Epidermal melanocyte (primary cell): Measurements from ENCODE around the gene TMEM38B.

Experiments used
- DNase-seq: peaks from one replicate; pipeline ENCODE4 v3.0.0; 2011; ENCODE audit warnings: low spot score; ENCODE audit not compliant: insufficient read length

Gene TMEM38B, protein sequence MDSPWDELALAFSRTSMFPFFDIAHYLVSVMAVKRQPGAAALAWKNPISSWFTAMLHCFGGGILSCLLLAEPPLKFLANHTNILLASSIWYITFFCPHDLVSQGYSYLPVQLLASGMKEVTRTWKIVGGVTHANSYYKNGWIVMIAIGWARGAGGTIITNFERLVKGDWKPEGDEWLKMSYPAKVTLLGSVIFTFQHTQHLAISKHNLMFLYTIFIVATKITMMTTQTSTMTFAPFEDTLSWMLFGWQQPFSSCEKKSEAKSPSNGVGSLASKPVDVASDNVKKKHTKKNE

DNA sequence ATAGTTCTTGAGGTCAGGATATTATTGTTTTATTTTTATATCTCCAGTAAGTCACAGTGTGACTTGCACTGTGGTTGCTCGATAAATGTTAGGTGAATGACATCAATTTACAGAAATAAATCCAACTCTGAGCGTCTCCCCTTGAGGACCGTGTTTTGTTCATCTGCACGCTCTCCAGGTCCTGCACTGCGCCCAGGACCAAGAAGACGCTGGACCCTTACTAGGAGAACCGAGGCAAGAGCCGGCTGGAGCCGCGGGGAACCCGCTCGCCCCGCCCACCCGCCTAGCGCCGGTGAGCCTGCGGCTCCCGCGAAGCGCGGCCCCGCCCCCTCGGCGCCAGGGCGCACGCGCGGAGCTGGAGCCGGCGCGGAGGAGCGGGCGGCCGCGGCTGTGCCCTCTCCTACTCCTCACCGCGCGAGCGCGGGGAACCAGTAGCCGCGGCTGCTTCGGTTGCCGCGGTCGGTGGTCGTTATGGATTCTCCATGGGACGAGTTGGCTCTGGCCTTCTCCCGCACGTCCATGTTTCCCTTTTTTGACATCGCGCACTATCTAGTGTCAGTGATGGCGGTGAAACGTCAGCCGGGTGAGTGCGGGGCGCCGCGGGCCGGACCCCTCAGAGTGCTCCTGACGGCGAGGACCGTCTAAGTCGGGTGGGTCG lies at the start of gene TMEM38B:
TSS of gene TMEM38B (plus strand) at position 352 of the 658 bp plus-strand sequence. CDS start at position 472, 120 bp downstream.
- DNase-seq, result peak; percentile 70

DNA sequence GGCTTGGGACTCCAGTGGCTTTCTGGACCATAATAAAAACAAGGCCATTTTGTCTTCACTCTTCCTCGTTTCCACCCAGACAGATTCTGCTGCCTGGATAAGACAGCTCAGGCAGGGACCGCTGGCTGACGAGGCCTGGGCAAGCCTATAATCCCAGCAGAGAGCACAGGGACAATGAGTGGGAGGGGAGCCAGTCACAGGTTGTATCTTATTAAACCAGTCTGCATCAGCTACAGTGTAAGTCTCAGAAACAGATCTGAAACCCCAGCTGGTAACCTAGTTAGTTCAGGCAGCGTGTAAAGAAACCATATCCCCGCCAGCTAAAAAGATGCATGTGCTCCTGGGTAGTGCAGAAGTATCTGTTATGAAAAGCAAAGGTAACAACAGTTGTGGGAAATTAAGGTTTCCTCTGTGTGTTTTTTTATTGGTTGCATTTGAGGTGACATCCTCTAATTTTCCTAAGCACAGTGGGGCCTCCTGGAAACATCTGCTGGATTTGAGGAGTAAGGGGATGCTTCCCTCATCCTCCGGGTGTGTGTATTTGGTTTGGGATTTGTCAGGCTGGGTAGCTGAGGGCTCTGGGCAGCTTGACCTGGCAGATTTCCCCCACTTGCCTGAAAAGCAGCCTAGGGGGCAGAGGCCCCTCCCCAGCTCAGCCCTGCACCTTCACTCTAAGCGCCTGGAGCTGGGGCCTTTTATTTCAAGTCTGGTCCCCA lies 47.3 kb upstream of the TMEM38B start:
- DNase-seq, result no peak

DNA sequence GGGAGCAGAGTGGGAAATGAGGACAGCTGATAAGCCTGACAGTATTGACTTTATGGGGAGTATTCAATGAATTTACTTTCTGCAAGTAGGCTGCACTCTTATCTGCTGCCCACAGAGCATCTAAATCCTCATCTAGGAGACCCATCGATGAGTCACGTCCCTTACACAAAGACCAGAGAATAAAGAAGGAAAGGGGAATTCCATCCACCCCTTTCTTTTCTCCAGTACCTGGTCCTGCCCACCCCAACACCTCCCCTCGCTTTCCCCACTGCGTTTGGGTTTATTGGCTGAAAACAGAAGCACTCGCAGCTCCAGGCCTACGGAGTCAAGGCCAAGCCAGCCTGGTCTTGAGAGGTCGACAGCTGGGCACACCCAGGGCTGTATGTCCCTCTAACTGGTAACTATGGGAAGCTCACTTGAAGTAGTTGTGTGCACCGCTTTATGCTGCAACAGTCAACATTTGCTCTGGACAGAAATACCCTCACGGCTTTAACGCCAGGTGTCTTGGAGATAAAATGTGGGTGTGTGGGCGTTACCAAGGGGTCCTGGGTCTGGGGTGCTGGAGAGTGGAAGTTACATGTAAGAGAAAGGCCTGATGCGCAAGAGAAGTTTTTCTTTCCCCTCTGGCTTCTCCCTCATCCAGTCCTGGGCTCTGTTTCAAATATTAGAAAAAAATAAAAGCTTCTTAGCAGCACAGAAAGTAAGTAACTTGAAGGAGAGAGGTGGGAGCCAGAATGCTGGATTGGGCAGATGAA lies 46.6 kb upstream of the TMEM38B start:
- no peak for DNase-seq

DNA sequence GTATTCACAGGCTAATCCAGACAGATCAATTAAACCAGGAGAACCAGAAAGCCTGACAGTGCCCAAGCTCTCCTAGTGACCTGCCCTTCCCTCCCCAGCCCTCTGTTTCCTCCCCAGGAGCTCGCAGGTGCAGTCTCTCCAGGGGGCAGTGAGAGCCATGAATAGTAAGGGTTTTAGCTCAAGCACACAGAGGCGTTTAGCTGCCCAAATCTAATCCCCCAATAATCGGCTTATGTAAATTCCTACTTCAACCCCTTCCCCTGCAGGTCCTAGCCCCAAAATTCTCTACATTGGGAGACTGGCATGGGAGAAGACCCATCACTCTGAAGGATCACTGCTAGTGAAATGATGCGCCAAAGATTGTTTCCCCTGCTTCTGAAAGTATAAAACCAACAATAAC lies 42.5 kb upstream of the TMEM38B start:
- no peak for DNase-seq

DNA sequence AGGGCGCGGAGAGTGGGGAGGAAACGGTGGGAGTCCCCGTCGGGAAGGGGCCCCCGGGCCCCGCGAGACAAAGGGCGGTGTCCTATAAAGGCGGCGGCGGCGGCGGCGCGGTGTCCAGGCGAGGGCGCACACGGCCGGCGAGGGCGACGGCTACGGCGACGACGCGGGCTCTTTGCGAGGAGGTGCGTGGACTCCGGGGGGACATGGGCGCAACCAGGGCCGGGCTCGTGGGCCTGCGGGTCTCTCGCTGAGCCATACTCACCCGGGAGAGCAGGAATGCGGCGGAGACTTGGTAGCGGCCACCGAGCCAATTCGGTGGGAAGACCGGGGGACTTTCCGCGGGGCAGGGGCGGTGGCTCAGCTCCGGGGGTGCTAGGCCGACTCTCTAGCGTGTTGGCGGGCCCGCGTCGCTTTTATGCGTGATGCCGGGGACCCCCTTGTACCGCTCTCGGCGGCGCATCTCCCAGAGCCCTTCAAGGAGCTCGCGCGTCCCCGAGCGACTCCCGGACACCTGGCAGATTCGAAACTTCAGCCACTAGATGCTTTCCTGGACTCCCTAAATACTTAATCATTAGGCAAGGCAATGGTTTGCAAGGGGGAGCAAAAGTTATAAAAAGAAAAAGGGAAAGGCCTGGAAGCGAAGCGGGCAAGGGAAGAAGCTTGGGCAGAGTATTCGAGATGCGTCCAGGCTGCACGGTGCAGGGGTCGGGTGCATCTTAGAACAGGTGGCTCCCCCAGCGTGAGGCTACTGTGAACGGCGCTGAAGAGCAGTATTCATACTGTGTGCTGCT lies 38.0 kb upstream of the TMEM38B start:
- peak; percentile 24 for DNase-seq

DNA sequence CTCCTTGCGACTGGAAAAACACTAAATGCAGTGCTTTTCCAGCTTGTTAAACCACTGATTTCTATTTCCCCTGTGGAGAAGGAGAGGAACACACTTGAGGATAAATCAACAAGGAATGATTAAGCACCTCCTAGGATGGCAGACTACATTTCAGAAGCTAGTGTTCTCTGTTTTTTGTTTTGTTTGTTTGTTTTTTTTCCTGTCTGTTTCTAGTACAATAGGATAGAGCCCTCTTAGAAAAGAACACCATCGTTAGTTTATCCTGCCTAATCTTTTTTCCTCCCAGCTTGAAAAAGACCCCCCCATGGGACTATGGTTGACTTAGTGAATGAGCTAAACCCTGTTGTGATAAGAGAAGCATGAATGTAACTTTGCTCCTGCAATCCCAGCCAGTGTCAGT lies 36.0 kb upstream of the TMEM38B start:
- DNase-seq, result no peak

DNA sequence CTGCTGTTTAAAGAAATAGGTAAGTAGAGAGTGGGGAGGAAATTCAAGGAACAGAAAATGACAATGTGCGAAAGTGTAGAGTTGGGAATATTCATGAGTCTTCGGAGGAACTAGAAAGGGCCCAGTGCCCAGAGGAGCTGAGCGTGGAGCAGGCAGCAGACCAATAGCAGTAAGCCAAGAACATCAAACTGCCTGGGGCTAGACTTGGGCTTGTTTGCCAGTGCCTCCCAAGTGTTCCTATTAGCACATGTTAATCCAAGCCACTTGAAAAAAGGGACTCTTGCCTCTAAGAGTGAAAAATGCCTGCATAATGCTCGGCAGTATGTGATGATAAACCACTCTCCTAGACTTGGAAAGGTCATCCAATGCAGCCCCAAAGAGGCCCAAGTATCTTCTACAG lies 33.3 kb upstream of the TMEM38B start:
- DNase-seq, result no peak

DNA sequence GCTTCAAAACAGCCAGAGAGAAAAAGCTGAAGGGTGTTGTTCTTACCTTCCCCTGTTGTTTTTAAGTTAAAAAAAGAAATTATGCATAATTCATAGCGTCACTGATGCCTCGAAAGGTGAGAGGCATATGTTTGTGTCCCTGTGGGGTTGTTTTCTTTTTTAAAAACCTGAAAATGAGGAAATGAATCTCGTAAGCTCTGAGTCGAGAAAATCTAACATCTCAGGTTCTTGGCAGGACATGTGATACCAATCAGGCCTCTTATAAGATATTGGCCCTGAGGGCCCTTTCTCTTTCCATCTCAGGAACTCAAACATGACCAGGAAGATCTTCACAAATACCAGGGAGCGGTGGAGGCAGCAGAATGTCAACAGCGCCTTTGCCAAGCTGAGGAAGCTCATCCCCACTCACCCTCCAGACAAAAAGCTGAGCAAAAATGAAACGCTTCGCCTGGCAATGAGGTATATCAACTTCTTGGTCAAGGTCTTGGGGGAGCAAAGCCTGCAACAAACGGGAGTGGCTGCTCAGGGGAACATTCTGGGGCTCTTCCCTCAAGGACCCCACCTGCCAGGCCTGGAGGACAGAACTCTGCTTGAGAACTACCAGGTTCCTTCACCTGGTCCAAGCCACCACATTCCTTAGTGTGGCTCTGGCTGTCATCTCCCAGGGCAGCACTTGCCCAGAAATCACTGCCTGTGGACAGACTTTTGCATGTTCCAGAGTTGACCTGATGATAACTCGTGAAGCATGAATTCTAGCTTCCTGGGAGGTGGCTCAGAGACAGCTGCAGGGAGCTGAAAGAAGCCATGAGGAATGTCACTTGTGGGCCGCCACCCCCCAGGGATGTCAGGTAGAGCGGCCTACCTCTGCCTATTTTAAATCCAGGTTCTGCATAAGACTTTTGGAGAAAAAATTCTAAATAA lies 31.9 kb upstream of the TMEM38B start, which contains the start of gene TAL2:
TSS of gene TAL2 (plus strand) at position 274 of the 921 bp plus-strand sequence. CDS start at position 314, 40 bp downstream.
- no peak for DNase-seq

DNA sequence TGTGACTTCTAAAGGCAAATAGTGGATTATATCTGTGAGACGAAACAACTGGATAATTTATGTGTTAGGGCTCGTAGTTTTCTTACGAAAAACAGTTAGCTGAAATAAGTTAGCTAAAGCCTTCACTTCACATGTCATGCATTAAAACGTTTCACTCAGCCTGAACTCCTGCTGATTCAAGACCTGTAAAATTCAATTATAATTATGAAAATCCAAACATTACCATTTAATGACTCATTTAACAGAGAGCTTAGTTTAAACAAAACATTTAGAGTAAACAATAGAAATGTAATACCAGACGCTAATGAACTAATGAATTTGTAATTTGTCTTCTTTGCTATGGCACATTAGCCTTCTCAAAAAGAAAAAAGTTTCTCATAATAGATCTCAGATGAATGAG lies 30.4 kb upstream of the TMEM38B start:
- no peak for DNase-seq

DNA sequence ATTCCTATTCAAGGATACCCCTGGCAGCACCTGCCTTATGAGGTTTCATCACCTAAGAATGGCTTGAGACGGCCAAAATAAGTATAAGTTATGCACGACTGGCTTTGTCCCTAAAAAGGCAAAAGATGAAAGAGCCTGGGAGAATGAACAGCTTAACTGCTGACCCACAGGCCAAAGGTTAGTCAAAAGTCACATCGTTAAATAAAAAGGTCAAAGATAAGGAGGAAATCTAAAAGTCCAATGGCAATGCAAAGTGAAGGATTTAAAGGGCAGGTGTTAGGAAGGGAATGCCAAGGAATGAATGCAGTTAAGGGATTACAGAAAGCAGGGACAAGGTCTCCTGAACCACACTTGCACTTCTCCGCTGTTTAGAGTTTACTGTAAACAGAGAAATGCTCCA lies 26.5 kb upstream of the TMEM38B start:
- no peak for DNase-seq

DNA sequence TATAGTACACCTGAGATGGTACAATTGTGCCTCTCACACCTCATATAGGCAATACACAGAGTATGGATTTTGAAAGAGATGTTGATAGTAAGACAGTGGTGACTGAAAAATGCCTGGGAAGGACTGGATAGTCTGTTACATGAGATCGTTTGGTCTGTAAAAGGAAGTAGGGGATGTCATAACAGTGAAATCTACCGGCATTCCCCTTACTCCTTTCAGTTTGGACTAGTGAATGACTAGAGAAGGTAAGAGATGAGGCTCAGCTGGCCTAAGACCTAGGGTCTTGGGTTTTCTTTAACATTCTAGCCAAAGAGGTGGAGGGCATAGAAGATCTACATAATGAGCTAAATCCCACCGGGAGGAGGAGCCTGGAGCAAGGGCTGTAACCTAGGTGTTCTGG lies 24.0 kb upstream of the TMEM38B start:
- no peak for DNase-seq

DNA sequence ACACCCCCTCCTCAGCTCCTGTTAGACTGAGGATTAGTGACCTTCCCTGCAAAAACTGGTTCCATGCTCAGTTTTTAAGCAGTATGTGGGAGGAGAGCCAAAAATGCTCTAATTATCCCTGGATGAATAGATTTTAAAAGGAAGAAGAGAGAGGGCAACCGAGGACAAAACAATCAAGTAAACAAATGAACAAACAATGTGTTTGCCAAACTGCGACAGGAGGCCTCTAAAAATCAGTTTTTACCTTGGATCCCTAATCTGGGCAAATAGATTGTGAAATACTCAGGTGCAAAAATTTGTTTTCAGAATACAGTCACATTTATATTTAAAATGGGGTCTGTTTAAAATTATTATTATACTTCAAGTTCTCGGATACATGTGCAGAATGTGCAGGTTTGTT lies 23.6 kb upstream of the TMEM38B start:
- DNase-seq, result no peak

DNA sequence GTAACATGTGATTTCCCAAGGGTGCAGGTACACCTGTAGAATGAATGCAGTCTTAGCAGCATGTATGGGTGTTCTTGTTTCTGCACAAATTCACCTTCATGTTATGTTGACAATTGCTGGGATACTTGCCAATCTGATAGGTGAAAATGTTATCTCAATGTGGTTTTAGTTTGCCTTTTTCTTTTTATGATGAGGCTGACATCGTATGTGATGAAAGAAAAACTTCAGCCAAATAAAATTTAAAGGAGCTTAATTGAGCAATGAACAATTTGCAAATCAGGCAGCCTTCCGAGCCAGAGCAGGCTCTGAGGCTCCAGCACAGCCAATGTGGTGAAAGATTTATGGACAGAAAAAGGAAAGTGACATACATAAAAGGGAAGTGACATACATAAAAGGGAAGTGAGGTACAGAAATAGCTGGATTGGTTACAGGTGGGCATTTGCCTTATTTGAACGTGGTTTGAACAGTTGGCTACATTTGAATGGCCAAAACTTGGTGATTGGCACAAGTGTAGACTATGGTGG lies 21.6 kb upstream of the TMEM38B start:
- DNase-seq, result no peak

DNA sequence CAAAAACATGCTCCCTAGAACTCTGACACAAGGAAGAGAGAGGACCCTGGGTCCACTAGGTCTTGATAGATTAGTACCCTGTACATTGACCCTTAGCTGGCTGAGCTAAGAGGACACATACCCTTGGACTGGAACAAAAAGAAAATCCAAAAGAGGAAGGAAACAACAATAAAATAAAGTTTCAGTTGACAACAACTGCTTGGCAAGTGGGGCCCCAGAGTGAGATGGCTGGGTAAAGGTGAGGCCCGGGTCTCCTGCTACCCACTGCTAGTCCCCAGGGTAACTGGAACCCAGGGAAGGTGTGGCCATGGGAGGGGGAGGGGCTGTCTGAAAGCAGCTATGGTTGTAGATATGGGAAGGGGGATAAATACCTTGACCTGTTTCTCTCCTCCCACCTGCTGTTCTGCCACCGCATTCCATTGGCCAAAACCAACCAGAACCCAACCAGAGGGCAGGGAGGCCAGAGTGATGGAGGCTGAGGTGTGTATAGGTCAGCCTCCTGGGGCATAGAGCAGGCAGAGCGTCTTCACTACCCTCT lies 20.4 kb upstream of the TMEM38B start:
- DNase-seq, result no peak

DNA sequence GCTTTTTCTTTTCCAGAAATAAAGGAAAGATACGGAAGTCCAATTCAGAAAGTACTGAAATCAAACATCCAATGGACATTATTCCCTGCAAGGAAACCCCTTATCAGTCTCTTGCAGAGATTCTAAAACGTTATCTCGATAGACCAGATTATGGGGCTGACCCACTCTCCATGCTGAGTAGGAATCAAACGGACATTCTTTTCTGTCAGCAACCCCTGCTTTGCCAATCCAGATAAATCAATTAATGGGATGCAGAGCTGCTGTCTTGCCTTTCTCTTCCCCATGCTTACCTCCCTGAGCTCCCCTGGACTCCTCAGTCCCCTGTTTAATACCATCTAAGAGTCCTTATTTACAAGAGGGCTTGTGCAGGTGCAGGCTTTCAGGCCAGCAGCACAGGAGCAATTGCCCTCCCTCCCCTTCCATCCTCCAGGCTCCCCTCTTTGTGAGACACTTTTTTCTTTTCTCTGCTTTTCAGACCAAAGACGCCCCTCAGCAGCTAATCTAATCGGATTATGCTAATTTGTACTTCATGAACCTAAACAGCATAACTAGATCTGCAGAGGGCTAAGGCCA lies 17.9 kb upstream of the TMEM38B start:
- DNase-seq, result no peak

DNA sequence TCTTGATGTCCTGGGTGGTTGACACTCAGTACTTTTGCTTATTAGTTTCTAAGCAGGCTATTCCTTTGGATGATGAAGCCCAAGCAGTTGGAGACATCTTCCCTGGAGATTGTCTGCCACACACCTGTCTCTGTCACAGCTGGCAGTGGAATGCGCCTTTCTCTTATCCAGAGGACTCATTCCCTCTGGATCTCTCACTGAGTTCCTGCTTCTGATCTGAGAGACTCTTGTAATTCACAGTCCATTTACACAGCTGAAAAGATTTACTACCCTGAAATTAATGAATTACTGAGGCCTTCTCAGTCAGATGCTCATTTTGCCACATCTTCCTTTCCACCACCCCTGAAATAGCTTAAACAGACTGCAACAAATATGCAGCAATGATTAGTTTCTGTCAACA lies 16.2 kb upstream of the TMEM38B start:
- no peak for DNase-seq

DNA sequence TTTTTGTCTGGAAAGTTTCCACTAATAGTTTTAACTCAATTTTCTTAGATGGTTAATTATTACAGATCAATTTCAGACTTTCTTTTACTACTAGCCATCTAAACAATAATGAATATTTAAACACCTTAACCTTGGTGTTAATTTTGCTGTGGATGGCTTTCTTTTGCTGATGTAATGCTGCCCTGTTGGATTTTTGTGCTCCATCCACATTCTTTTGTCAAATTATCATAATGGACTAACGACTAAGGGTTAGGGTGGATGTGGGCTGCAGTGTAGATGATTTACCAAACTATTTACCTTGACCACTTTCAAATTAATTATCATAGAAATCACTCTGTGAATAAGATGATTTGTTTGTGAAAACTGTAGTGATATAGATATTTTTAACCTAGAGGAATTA lies 15.6 kb upstream of the TMEM38B start:
- DNase-seq, result no peak

DNA sequence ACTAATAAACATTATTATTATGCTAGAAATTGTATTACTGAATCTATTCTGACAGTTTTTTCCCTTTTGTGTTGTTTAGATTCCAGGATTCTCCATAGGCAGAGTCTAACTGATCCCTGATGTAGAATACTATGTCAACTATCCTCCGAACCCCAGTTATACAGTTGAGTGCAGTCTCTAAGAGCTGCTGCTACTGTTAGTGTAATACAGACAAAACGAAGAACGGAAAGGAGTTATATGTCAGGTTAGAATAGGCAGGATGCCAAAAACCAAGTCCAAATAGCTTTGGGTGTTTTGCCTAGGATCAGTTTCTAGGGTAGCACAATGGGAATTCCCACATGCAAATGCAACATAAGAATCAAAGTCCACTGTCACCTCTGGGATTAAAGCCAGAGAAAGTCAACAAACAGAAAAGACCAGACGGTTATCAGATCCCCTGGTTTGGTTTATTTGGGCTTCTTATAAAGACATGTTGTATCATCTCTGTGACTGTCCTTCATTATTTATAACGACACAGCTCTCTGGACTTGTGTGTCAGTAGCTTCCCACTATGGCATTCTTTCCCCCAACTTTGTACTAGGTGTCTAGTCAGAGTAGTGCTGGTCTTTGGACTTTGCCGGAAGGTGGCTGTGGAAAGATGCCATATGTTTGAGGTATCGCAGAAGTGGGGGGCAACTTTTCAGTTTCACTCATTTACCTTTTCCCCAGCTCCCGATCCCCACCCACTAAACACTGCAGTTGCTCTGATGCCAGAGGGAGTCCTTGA lies 14.9 kb upstream of the TMEM38B start:
- DNase-seq, result no peak
